Measurements from ENCODE around the gene CASZ1.

CASZ1 gene

GRCh38 chr1:10796029-10796944, at the start of gene CASZ1:
TSS of gene CASZ1 (minus strand) at chr1:10796646. CDS start at chr1:10693889, 102,757 bp downstream.
- DNase-seq, result no peak
- Mint-ChIP-seq H3K4me3 (peak within 1 kb of the TSS; percentile 86 to 87), H3K9me3 (no peaks in the 10 kb centered on the region), H3K4me1 (peaks cover 11 to 25% of the 10 kb centered on the region in 2 donors), H3K36me3 (peaks cover 0 to 2% of the 10 kb centered on the region in 2 donors), H3K27me3 (peaks cover 57 to 74% of the 10 kb centered on the region in 2 donors), H3K27ac (no peak within 1 kb of the TSS)
- ATAC-seq (replicated peaks), result peak in 1 of 2 donors; percentile 29

- H3K4me3 Mint-ChIP-seq, result no peak overlapping the region
- no peak for DNase-seq
- peaks cover 25 to 30% of the 10 kb centered on the region in 2 donors for H3K27me3 Mint-ChIP-seq
These were observed 47.3 kb upstream of the CASZ1 start for GRCh38 chr1:10843697-10844096.

GRCh38 chr1:10841118-10841517, 44.7 kb upstream of the CASZ1 start:
- H3K27ac Mint-ChIP-seq, result no peak overlapping the region
- H3K4me3 Mint-ChIP-seq, result no peak overlapping the region
- DNase-seq (no peak), ATAC-seq (replicated peaks) (no peak)
- peaks cover 38 to 40% of the 10 kb centered on the region in 2 donors for H3K27me3 Mint-ChIP-seq
- no peaks in the 10 kb centered on the region for H3K36me3 Mint-ChIP-seq
- H3K9me3 Mint-ChIP-seq, result peaks cover 6 to 9% of the 10 kb centered on the region in 2 donors
- no peaks in the 10 kb centered on the region for H3K4me1 Mint-ChIP-seq

More at GRCh38 chr1:10843697-10844096, 47.3 kb upstream of the CASZ1 start:
- Mint-ChIP-seq H3K9me3 (peaks cover 7 to 9% of the 10 kb centered on the region in 2 donors), H3K4me1 (no peaks in the 10 kb centered on the region), H3K36me3 (no peaks in the 10 kb centered on the region), H3K27ac (no peak overlapping the region)
- no peak for ATAC-seq (replicated peaks)

GRCh38 chr1:10839188-10839770, 42.8 kb upstream of the CASZ1 start:
- H3K9me3 Mint-ChIP-seq, result peaks cover 5 to 9% of the 10 kb centered on the region in 2 donors
- no peak for ATAC-seq (replicated peaks)
- no peaks in the 10 kb centered on the region for H3K4me1 Mint-ChIP-seq

GRCh38 chr1:10838541-10838940, 42.1 kb upstream of the CASZ1 start:
- no peak for DNase-seq
- no peaks in the 10 kb centered on the region for H3K36me3 Mint-ChIP-seq
- H3K4me1 Mint-ChIP-seq, result no peaks in the 10 kb centered on the region
- peaks cover 47 to 60% of the 10 kb centered on the region in 2 donors for H3K27me3 Mint-ChIP-seq
- H3K27ac Mint-ChIP-seq, result no peak overlapping the region
- ATAC-seq (replicated peaks), result no peak
- H3K9me3 Mint-ChIP-seq, result peaks cover 5% of the 10 kb centered on the region in 2 donors
- H3K4me3 Mint-ChIP-seq, result no peak overlapping the region

More at GRCh38 chr1:10839188-10839770, 42.8 kb upstream of the CASZ1 start:
- Mint-ChIP-seq H3K27me3 (peaks cover 43 to 53% of the 10 kb centered on the region in 2 donors), H3K36me3 (no peaks in the 10 kb centered on the region), H3K27ac (no peak overlapping the region), H3K4me3 (no peak overlapping the region)
- no peak for DNase-seq

GRCh38 chr1:10836726-10837125, 40.3 kb upstream of the CASZ1 start:
- H3K27me3 Mint-ChIP-seq, result peaks cover 47 to 60% of the 10 kb centered on the region in 2 donors
- no peaks in the 10 kb centered on the region for H3K4me1 Mint-ChIP-seq
- peaks cover 3 to 5% of the 10 kb centered on the region in 2 donors for H3K9me3 Mint-ChIP-seq
- no peak for ATAC-seq (replicated peaks)
- no peak overlapping the region for H3K4me3 Mint-ChIP-seq
- no peaks in the 10 kb centered on the region for H3K36me3 Mint-ChIP-seq
- no peak for DNase-seq
- no peak overlapping the region for H3K27ac Mint-ChIP-seq

GRCh38 chr1:10835822-10836421, 39.5 kb upstream of the CASZ1 start:
- Mint-ChIP-seq H3K27ac (no peak overlapping the region), H3K4me1 (no peaks in the 10 kb centered on the region), H3K27me3 (peaks cover 46 to 65% of the 10 kb centered on the region in 2 donors), H3K4me3 (no peak overlapping the region), H3K36me3 (no peaks in the 10 kb centered on the region), H3K9me3 (peaks cover 3 to 5% of the 10 kb centered on the region in 2 donors)
- ATAC-seq (replicated peaks), result peak in 1 of 2 donors; percentile 34
- peak; percentile 3 for DNase-seq

GRCh38 chr1:10835421-10835820, 39.0 kb upstream of the CASZ1 start:
- DNase-seq (no peak), ATAC-seq (replicated peaks) (no peak)
- Mint-ChIP-seq H3K27me3 (peaks cover 44 to 70% of the 10 kb centered on the region in 2 donors), H3K36me3 (no peaks in the 10 kb centered on the region), H3K4me1 (peaks cover 0 to 3% of the 10 kb centered on the region in 2 donors), H3K9me3 (peaks cover 3 to 5% of the 10 kb centered on the region in 2 donors), H3K27ac (no peak overlapping the region), H3K4me3 (no peak overlapping the region)

GRCh38 chr1:10834770-10835412, 38.4 kb upstream of the CASZ1 start:
- H3K4me1 Mint-ChIP-seq, result peaks cover 0 to 4% of the 10 kb centered on the region in 2 donors
- H3K27me3 Mint-ChIP-seq, result peaks cover 44 to 71% of the 10 kb centered on the region in 2 donors
- no peak for ATAC-seq (replicated peaks)
- H3K27ac Mint-ChIP-seq, result no peak overlapping the region
- DNase-seq, result no peak
- no peak overlapping the region for H3K4me3 Mint-ChIP-seq
- peaks cover 3 to 5% of the 10 kb centered on the region in 2 donors for H3K9me3 Mint-ChIP-seq
- no peaks in the 10 kb centered on the region for H3K36me3 Mint-ChIP-seq

- DNase-seq (no peak), ATAC-seq (replicated peaks) (peak in 1 of 2 donors; percentile 31)
- H3K27ac Mint-ChIP-seq, result no peak overlapping the region
- no peaks in the 10 kb centered on the region for H3K36me3 Mint-ChIP-seq
- H3K9me3 Mint-ChIP-seq, result peaks cover 3 to 5% of the 10 kb centered on the region in 2 donors
- peaks cover 0 to 4% of the 10 kb centered on the region in 2 donors for H3K4me1 Mint-ChIP-seq
- H3K27me3 Mint-ChIP-seq, result peaks cover 41 to 65% of the 10 kb centered on the region in 2 donors
- H3K4me3 Mint-ChIP-seq, result no peak overlapping the region
These were observed 37.4 kb upstream of the CASZ1 start for GRCh38 chr1:10833630-10834557.

GRCh38 chr1:10832703-10833102, 36.3 kb upstream of the CASZ1 start:
- Mint-ChIP-seq H3K36me3 (no peaks in the 10 kb centered on the region), H3K4me1 (peaks cover 0 to 4% of the 10 kb centered on the region in 2 donors), H3K27ac (no peak overlapping the region), H3K9me3 (peaks cover 3 to 5% of the 10 kb centered on the region in 2 donors), H3K27me3 (peaks cover 41 to 69% of the 10 kb centered on the region in 2 donors), H3K4me3 (no peak overlapping the region)
- no peak for ATAC-seq (replicated peaks)
- DNase-seq, result no peak

- Mint-ChIP-seq H3K9me3 (peaks cover 3 to 5% of the 10 kb centered on the region in 2 donors), H3K27me3 (peaks cover 39 to 65% of the 10 kb centered on the region in 2 donors), H3K4me1 (peaks cover 0 to 4% of the 10 kb centered on the region in 2 donors), H3K36me3 (no peaks in the 10 kb centered on the region), H3K27ac (no peak overlapping the region), H3K4me3 (no peak overlapping the region)
- ATAC-seq (replicated peaks) (peak in 1 of 2 donors; percentile 43), DNase-seq (no peak)
These were observed 34.7 kb upstream of the CASZ1 start for GRCh38 chr1:10830961-10831668.
